Measurements from ENCODE around the gene ZNRF1.

DNA sequence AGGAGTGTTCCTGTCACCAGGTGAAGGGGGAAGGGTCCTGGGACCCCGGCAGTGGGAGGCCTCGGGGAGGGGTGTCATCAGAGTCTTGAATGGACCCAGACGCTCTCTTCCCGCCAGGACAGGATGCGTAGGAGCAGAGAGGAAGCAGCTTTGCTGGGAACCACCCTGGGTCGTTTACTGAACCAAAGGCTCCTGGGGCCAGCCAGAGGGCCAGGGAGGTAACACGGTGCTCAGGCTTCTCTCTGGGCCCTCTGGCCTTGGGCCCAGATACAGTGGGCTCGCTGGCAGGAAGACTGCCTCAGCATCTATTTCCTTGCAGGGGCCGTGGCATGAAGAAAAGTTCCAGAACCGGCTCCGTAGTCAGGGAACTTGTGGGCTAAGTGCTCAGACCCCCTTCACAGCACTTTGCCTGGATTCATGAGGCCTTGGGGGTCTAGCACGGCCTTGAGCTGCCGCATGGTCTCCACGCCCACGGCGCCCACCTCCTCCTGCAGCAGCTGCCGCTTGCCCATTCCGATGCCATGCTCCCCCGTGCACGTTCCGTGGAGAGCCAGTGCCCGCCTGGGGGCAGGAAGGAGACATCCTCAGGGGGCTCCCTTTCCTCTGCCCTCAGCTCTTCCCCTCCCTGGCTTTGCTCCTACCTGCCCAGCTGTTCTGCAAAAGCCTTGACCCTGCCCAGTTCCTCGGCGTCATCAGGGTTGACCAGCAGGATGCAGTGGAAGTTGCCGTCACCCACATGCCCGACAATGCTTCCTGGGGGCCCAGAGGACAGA, 113.3 kb downstream of the ZNRF1 start:
- TF ChIP-seq, protein P1, sequence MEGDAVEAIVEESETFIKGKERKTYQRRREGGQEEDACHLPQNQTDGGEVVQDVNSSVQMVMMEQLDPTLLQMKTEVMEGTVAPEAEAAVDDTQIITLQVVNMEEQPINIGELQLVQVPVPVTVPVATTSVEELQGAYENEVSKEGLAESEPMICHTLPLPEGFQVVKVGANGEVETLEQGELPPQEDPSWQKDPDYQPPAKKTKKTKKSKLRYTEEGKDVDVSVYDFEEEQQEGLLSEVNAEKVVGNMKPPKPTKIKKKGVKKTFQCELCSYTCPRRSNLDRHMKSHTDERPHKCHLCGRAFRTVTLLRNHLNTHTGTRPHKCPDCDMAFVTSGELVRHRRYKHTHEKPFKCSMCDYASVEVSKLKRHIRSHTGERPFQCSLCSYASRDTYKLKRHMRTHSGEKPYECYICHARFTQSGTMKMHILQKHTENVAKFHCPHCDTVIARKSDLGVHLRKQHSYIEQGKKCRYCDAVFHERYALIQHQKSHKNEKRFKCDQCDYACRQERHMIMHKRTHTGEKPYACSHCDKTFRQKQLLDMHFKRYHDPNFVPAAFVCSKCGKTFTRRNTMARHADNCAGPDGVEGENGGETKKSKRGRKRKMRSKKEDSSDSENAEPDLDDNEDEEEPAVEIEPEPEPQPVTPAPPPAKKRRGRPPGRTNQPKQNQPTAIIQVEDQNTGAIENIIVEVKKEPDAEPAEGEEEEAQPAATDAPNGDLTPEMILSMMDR (IDR thresholded peaks at IDR 0.05), result no peak
- no peak for TF ChIP-seq POLR2AphosphoS5 (IDR thresholded peaks at IDR 0.05)
